ENCODE data around the gene SLC35E4.
"Not testable (repeated sequence)": the region's sequence is repeated elsewhere in the genome, so short reads cannot be mapped to it uniquely, and the experiment has no call there.

SLC35E4 gene

DNA sequence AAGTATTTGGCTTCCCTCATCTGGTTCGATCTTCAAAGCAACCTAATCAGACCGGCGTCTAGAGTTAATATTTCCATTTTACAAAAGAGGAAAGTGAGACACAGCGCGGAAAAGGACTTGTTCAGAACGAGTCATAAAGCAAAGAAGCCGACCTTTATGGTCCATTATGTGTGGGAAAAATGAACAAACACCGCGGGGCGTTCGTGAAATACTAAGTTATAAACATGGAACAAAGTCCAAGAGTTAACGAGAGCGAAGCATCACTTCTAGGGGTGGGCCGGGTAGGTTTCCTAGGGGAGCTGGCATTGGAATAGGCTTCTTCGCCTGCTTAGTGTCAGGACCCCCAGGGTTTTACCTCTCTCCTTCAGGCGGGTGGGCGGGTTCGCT is 31.5 kb downstream of the SLC35E4 start:
- DNase-seq (ENCODE audit: low read depth), result no peak
- no peak for TF ChIP-seq CTCF (conservative IDR thresholded peaks at IDR 0.05; ENCODE audit: low read depth, low read length)

DNA sequence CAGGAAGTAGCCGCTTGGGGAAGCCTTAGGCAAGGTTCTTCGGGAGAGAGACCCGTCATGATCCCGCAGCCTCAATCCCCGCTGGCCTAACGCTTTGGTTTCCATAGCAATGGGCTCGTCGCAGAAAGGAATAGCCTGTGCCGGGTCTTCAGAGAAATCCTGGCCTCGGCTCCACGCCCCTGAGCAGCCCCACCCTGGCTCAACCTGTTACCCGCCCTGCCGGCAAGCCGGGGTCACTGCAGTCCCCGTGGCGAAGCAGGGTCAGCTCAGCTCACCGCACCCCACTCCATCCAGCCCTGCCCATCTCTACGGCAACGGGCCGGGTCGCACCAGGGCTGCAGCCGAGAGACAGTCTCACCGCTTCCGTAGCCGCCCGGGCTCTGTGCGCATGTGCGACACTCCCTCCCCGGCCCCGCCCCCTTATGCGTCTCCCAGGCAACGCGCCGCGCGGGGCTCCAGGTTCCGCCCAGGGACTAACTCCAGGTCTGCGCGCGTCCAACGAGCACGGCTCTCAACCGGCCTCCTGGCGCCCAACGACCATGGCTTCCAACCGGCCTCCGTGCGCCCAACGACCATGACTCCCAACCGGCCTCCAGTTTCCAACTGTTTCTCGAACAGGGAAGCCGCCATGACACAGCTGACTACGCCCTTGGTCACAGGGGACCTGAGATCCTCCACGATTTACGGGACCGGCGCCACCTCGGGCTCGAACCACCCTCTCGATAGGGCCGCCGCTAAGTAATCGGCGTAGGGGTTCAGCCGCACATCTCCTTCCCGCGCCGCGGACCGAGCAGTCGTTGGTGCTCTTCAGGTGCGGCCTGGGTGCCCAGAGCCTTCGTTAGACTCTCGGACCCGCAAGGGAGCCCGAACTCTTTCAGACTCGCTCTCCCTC is 32.2 kb downstream of the SLC35E4 start, which contains the start of gene DUSP18:
Gene DUSP18, minus strand, starts transcription at position 382 of the 892 bp plus-strand sequence. CDS start 3,872 bp downstream, outside the sequence.
- peak; percentile 49 for DNase-seq (ENCODE audit: low read depth)
- H3K4me3 ChIP-seq (ENCODE audit: low read length), result peak within 1 kb of the TSS; percentile 79
- TF ChIP-seq CTCF (conservative IDR thresholded peaks at IDR 0.05; ENCODE audit: low read depth, low read length), result peak; percentile 45

More for the DNA sequence above, 31.5 kb downstream of the SLC35E4 start:
- H3K4me3 ChIP-seq (ENCODE audit: low read length), result peak overlapping the region; percentile 79

GRCh38 chr22:30668386-30668710 is 32.8 kb downstream of the SLC35E4 start:
- H3K4me3 ChIP-seq (ENCODE audit: low read length), result peak overlapping the region; percentile 79
- no peak for DNase-seq (ENCODE audit: low read depth)
- TF ChIP-seq CTCF (conservative IDR thresholded peaks at IDR 0.05; ENCODE audit: low read depth, low read length), result no peak

DNA sequence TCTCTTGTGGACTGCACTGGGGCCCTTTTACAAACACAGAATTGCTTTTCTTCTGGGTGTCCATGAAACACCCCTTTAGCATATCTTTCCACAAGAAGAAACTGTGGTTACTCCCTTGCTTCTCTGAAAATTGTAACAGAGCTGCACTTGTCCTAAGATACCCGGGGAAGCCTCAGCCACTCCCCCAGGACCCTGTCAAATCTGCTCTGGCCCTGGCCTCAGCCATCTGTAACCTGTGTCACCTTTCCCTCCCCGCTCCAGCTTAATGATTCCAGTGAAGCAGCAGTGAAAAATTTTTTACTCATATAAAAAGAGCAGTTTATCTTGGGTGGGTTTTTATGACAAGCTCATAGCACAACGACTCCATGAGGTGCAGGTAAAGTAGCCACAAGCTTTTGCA is 35.5 kb downstream of the SLC35E4 start:
- DNase-seq (ENCODE audit: low read depth), result no peak
- no peak overlapping the region for H3K4me3 ChIP-seq (ENCODE audit: low read length)
- TF ChIP-seq CTCF (conservative IDR thresholded peaks at IDR 0.05; ENCODE audit: low read depth, low read length), result no peak

DNA sequence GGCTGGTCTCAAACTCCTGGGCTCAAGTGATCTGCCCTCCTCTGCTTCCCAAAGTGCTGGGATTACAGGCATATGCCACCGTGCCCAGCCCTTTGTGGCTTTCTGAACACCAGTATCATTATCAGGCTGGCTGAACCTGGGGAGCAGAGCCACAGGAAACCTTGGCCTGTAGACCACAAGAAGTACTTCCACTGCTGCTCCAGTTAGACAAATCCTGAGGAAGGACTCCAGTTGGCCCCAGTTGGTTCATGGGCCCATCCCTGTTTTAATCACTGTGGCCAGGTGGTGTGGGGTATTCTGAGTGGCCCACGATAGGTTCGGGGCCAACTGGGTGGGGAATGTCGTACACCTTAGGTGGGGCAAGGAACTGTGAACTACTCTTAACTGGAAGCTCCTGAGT is 37.6 kb downstream of the SLC35E4 start:
- TF ChIP-seq CTCF (conservative IDR thresholded peaks at IDR 0.05; ENCODE audit: low read depth, low read length), result no peak
- no peak for DNase-seq (ENCODE audit: low read depth)
- H3K4me3 ChIP-seq (ENCODE audit: low read length), result no peak overlapping the region

DNA sequence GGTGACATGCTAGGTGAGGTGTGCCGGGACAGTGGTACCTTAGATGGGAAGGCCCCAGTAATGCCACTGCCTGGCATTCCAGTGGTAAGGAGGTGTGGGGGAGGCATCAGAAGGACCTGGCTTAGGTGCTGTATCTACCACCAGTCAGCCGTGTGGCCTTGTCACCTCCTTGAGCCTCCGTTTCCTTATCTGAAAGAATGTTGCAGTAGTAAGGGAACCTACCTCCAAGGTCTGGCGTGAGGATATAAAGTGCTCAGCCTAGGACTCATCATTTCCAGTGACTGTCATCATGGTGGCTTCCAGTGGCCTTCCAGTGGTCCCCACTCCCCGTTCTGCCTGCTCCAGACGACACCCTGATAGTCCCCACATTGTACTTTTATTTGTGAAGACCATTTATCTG is 38.9 kb downstream of the SLC35E4 start:
- DNase-seq (ENCODE audit: low read depth), result no peak
- TF ChIP-seq CTCF (conservative IDR thresholded peaks at IDR 0.05; ENCODE audit: low read depth, low read length), result no peak
- no peak overlapping the region for H3K4me3 ChIP-seq (ENCODE audit: low read length)

- no peak for TF ChIP-seq CTCF (conservative IDR thresholded peaks at IDR 0.05; ENCODE audit: low read depth, low read length)
- H3K4me3 ChIP-seq (ENCODE audit: low read length), result no peak overlapping the region
- DNase-seq (ENCODE audit: low read depth), result no peak
These were observed 39.9 kb downstream of the SLC35E4 start for GRCh38 chr22:30675436-30675835.

DNA sequence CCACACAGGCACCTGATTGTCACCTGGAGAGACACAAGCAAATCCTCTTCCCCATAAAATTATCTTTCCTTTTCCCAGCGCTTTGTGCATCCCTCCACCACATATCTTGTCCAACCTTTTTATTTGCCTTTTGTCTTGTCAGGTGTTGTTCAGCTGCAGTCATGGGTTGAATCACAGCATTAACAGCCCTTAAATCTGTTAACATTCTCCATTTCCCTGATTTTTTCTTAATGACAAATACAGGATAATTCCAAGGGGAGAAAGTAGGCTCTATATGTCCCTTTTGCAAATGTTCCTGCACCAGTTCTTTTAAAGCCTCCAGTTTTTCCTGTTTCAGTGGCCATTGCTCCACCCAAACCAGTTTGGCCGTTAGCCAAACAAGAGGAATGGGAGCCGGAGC is 41.0 kb downstream of the SLC35E4 start:
- not testable (repeated sequence) for H3K4me3 ChIP-seq (ENCODE audit: low read length); DNase-seq (ENCODE audit: low read depth)

GRCh38 chr22:30679895-30680690 is 44.5 kb downstream of the SLC35E4 start:
- DNase-seq (ENCODE audit: low read depth); H3K4me3 ChIP-seq (ENCODE audit: low read length): not testable (repeated sequence)
